ENCODE data around the gene TTC9C.
"Not testable (repeated sequence)": the region's sequence is repeated elsewhere in the genome, so short reads cannot be mapped to it uniquely, and the experiment has no call there.

Gene TTC9C

GRCh38 chr11:62752994-62753735, 24.9 kb downstream of the TTC9C start:
- DNase-seq: no peak

- peak; percentile 99 to 100 for DNase-seq
Measured at GRCh38 chr11:62753736-62754603, 25.7 kb downstream of the TTC9C start, which contains the start of gene ZBTB3. Gene ZBTB3 (minus strand): TSS chr11:62754160. CDS start chr11:62753664, 496 bp downstream.

- no peak for DNase-seq
Measured at GRCh38 chr11:62755086-62755615, 26.9 kb downstream of the TTC9C start.

- DNase-seq: no peak
Measured at GRCh38 chr11:62757846-62758788, 29.8 kb downstream of the TTC9C start.

- not testable (repeated sequence) for DNase-seq
Measured at GRCh38 chr11:62760867-62761227, 32.6 kb downstream of the TTC9C start.

GRCh38 chr11:62770778-62771143, 42.5 kb downstream of the TTC9C start:
- DNase-seq: peak in 1 of 2 donors; percentile 50

- DNase-seq: peak; percentile 97 to 99
Measured at GRCh38 chr11:62771144-62772021, 43.1 kb downstream of the TTC9C start, which contains the start of gene TAF6L. Gene TAF6L (plus strand): TSS chr11:62771396. CDS start chr11:62775784, 4,388 bp downstream.

GRCh38 chr11:62774407-62774806, 46.1 kb downstream of the TTC9C start:
- DNase-seq: no peak

- DNase-seq: no peak
Measured at GRCh38 chr11:62775646-62776045, 47.4 kb downstream of the TTC9C start.

- no peak for DNase-seq
Measured at GRCh38 chr11:62777389-62777788, 49.1 kb downstream of the TTC9C start.

GRCh38 chr11:62778441-62778840, 50.2 kb downstream of the TTC9C start:
- no peak for DNase-seq

- no peak for DNase-seq
Measured at GRCh38 chr11:62782753-62783152, 54.5 kb downstream of the TTC9C start.

- DNase-seq: peak; percentile 70
Measured at GRCh38 chr11:62786318-62787004, 58.2 kb downstream of the TTC9C start.

- peak; percentile 96 to 97 for DNase-seq
Measured at GRCh38 chr11:62787005-62787759, 58.9 kb downstream of the TTC9C start, which contains the start of gene TMEM179B. Gene TMEM179B (plus strand): TSS chr11:62787402. CDS start chr11:62787432, 30 bp downstream.

Data from hippocampal formation (tissue), 2 donors.